Fibroblast of peridontal ligament (primary cell): Measurements from ENCODE around the gene PUSL1.

Experiments used
- DNase-seq: peaks from one replicate; pipeline ENCODE4 v3.0.0-alpha.2; 2010; ENCODE audit errors: extremely low read depth

The PUSL1 gene

DNA sequence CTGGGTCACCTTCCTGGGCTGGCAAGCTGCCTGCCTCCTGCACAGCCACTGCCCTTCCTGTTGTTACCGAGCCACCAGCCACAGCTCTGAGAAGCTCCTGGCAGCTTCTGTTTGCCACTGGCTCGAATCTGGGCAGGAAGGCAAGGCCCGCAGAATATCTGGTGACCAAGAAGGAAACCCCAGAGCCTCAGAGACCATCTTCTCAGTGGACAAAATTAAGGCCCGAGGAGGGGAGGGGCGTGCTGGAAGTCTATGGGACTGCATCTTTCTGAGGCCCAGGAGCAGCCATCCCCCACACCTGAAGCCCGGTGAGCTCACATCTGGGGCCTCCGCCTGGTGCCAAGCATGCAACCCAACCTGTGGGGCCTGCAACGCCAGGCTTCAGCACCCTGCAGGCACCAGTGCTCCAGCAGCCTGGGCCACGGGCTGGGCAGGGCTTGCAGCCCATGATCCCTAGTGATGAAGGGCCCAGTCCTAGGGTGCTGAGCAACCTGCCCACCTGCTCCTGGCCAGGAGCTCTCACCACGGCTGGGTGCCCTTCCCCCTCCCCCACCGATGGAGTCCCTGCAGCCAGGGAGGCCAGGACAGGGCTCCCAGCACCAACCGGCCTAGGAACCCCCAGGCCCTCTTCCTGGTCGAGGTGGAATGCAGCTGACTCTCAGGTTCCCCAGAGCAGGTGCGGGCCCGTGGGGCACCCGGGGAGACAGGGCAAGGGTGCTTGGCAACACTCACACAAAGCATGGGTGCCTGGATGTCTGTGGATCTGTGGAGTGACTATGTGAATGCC is 17.1 kb downstream of the PUSL1 start:
- no peak for DNase-seq

DNA sequence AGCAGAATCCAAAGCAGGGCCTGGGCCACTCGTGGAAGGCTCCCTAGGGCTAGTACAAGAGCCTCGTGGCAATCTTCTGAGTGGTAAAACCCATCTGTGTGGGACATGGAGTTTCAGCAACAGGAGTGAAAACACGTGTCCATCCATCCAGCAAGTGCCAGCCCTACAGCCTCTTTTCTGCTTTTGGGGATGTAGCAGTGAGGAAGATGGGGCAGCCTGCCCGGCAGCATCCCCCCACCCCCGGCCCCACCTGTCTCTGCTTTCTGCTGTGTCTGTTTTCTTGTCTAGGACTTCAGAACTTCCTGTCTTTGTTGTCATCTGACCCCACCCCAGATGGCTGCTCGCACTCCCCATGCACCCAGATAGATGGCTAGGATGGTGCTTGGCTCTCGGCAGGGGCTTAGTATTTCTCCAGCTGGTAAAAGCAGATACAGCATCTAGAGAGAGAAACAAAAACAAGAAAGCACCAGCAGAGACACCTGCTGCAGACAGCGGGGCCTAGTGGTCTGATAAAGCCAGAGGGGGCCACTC is 17.7 kb downstream of the PUSL1 start:
- no peak for DNase-seq

DNA sequence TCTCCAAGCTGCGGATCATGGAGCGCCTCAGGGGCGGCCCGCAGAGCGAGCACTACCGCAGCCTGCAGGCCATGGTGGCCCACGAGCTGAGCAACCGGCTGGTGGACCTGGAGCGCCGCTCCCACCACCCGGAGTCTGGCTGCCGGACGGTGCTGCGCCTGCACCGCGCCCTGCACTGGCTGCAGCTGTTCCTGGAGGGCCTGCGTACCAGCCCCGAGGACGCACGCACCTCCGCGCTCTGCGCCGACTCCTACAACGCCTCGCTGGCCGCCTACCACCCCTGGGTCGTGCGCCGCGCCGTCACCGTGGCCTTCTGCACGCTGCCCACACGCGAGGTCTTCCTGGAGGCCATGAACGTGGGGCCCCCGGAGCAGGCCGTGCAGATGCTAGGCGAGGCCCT is 18.9 kb downstream of the PUSL1 start:
- no peak for DNase-seq

DNA sequence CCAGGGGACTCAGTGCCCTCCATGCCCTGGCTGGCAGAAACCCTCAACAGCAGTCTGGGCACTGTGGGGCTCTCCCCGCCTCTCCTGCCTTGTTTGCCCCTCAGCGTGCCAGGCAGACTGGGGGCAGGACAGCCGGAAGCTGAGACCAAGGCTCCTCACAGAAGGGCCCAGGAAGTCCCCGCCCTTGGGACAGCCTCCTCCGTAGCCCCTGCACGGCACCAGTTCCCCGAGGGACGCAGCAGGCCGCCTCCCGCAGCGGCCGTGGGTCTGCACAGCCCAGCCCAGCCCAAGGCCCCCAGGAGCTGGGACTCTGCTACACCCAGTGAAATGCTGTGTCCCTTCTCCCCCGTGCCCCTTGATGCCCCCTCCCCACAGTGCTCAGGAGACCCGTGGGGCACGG is 19.9 kb downstream of the PUSL1 start:
- no peak for DNase-seq

DNA sequence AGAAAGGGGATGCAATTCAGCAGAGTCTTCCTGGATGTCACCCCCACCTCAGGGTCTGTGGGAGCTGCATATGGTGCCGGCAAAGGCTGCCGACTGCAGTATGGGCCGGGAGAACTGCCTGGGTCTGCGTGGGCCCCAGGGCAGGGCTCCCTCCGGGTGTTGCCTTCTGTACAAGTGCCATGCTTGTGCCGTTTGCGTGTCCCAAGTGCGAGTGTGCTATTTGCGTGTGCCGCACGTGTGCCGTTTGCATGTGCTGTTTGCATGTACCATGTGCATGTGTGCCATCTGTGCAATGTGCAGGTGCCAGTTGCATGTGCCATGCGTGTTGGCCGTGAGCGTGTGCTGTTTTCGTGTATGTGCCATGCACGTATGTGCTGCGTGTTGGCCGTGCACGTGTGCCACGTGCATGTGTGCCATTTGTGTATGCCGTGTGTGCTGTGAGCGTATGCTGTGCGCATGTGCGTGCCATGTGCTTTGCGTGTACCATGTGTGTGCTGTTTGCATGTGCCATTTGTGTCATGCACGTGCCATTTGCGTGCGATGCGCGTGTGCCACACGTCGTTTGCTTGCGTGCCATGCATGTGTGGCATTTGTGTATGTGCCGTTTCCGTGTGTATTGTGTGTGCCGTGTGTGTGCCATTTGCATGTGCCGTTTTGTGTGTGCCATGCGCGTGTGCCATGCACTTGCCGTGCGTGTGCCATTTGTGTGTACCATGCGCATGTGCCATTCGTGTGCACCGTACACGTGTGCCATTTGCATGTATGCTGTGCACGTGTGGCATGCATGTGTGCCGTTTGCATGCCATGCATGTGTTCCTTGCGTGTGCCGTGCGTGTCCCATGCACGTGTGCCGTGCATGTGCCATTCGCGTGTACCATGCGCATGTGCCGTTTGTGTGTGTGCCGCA is 21.2 kb downstream of the PUSL1 start:
- no peak for DNase-seq

DNA sequence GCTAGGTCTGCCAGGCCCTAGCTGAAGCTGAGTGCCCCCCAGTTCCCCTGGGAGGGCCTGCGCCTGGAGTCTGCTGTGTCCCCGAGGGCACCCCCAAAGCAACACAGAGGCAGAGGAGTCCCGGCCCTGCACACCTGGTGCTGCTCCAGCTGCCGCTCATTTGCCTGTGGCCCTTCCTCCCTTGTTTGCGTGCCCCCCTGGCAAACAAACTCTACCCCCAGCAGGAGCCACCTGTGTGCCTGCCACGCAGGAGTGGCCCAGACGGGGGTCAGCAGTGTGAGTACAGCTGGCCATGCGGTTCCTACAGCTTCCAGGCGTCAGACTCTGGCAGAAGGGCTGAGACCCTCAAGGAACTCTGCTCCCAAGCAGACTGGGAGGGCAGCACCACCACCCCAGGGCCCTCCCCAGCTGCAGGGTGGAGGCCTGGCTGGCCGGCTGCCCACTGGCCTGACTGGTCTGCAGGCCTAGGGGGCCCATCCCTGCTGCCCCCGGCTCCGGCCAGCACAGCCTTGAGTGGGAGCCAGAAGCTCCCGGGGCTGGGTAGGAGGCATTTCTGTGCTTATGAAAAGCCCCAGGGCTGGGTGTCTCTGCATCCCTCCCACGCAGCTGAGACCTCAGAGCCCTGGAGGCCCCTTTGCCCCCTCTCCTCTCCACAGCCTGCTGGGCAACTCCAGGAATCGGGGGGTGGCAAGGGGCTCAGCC is 22.1 kb downstream of the PUSL1 start:
- no peak for DNase-seq

DNA sequence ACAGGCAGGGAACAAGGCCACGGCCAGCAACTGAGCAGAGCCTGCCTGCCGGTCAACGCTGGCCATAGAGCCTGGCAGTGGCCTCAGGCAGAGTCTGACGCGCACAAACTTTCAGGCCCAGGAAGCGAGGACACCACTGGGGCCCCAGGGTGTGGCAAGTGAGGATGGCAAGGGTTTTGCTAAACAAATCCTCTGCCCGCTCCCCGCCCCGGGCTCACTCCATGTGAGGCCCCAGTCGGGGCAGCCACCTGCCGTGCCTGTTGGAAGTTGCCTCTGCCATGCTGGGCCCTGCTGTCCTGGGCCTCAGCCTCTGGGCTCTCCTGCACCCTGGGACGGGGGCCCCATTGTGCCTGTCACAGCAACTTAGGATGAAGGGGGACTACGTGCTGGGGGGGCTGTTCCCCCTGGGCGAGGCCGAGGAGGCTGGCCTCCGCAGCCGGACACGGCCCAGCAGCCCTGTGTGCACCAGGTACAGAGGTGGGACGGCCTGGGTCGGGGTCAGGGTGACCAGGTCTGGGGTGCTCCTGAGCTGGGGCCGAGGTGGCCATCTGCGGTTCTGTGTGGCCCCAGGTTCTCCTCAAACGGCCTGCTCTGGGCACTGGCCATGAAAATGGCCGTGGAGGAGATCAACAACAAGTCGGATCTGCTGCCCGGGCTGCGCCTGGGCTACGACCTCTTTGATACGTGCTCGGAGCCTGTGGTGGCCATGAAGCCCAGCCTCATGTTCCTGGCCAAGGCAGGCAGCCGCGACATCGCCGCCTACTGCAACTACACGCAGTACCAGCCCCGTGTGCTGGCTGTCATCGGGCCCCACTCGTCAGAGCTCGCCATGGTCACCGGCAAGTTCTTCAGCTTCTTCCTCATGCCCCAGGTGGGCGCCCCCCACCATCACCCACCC is 22.9 kb downstream of the PUSL1 start, which contains the start of gene TAS1R3:
TAS1R3 (plus strand) TSS at position 213 of the 898 bp plus-strand sequence; CDS start at position 279, 66 bp downstream.
- no peak for DNase-seq

DNA sequence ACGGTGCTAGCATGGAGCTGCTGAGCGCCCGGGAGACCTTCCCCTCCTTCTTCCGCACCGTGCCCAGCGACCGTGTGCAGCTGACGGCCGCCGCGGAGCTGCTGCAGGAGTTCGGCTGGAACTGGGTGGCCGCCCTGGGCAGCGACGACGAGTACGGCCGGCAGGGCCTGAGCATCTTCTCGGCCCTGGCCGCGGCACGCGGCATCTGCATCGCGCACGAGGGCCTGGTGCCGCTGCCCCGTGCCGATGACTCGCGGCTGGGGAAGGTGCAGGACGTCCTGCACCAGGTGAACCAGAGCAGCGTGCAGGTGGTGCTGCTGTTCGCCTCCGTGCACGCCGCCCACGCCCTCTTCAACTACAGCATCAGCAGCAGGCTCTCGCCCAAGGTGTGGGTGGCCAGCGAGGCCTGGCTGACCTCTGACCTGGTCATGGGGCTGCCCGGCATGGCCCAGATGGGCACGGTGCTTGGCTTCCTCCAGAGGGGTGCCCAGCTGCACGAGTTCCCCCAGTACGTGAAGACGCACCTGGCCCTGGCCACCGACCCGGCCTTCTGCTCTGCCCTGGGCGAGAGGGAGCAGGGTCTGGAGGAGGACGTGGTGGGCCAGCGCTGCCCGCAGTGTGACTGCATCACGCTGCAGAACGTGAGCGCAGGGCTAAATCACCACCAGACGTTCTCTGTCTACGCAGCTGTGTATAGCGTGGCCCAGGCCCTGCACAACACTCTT is 23.8 kb downstream of the PUSL1 start:
- no peak for DNase-seq

DNA sequence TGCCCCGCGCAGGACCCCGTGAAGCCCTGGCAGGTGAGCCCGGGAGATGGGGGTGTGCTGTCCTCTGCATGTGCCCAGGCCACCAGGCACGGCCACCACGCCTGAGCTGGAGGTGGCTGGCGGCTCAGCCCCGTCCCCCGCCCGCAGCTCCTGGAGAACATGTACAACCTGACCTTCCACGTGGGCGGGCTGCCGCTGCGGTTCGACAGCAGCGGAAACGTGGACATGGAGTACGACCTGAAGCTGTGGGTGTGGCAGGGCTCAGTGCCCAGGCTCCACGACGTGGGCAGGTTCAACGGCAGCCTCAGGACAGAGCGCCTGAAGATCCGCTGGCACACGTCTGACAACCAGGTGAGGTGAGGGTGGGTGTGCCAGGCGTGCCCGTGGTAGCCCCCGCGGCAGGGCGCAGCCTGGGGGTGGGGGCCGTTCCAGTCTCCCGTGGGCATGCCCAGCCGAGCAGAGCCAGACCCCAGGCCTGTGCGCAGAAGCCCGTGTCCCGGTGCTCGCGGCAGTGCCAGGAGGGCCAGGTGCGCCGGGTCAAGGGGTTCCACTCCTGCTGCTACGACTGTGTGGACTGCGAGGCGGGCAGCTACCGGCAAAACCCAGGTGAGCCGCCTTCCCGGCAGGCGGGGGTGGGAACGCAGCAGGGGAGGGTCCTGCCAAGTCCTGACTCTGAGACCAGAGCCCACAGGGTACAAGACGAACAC is 24.5 kb downstream of the PUSL1 start:
- no peak for DNase-seq

DNA sequence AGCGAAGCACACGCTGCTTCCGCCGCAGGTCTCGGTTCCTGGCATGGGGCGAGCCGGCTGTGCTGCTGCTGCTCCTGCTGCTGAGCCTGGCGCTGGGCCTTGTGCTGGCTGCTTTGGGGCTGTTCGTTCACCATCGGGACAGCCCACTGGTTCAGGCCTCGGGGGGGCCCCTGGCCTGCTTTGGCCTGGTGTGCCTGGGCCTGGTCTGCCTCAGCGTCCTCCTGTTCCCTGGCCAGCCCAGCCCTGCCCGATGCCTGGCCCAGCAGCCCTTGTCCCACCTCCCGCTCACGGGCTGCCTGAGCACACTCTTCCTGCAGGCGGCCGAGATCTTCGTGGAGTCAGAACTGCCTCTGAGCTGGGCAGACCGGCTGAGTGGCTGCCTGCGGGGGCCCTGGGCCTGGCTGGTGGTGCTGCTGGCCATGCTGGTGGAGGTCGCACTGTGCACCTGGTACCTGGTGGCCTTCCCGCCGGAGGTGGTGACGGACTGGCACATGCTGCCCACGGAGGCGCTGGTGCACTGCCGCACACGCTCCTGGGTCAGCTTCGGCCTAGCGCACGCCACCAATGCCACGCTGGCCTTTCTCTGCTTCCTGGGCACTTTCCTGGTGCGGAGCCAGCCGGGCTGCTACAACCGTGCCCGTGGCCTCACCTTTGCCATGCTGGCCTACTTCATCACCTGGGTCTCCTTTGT is 25.3 kb downstream of the PUSL1 start:
- no peak for DNase-seq

DNA sequence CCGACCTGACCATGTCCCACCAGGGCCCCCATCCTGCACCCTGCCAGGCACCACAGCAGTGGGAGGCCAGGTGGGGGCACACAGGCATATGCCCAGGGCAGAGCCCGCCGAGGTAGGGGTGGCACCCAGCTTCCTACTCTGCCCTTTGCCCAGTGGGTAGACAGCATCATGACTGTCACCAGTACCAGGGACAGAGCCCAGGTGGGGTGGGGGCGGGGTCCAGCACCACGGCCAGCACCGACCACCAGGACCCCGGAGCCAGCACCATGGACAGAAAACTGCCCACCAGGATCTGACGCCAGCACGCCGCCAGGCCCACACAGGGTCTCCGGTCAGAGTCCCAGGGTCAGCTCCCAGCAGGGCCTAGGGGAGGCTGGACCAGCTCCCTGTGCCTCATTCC is 26.4 kb downstream of the PUSL1 start:
- DNase-seq: no peak

DNA sequence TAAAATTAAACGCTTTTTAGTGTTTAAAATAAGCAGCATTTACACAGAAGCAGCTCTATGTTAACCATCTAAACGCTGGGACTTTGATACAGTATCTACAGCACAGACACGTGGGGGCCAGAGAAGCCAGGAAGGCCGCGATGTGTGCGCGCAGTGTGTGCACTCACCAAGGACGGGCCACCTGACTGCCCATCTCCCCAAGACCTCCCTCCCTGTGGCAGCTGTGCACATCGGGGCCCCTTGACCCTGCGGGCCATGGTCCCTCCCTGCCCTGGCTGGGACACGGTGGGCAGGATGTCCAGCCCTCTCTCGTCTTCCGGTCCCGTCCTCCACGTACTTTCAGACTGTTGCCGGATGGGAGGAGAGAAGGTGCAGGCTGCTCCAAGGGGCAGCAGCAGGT is 26.9 kb downstream of the PUSL1 start:
- DNase-seq: no peak

DNA sequence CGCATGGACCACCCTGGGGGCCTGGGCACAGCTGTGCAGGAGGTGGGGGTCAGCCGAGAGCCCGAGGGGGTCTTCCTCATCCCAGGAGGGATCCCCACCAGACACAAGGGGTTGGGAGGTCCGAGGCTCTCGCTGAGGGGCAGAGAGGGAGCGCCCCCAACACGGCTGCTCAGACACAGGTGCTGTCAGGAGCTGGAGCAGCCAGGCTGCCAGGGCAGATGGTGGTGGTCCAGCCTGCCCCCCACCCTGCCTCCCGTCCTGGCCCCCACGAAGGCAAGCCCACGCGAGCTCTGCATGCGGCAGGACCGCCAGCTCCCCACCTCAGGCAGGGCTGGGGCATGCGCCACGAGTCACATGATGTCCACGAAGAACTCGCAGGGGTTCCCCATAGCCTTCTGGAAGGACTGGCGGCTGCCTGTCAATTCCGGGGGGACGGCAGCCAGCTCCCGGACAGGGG is 27.4 kb downstream of the PUSL1 start:
- no peak for DNase-seq

DNA sequence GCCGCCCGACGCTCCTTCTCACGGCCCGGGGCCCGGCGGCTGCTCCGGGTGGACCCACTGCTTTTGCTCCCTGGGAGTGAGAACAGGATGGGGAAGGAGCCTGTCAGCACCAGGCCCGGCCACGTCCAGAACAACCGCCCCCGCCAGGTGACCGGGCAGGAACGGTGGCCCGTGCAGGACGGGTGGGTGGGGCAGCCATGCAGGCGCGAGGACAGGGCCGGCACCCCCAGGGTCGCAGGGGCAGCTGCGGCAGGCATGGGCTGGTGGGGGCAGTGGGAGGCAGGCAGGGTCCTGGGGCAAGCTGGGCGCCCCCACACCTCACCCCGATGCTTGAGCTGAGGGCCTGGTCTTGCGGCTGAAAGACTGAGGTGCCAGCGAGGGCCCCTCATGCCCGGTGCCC is 28.0 kb downstream of the PUSL1 start:
- no peak for DNase-seq

DNA sequence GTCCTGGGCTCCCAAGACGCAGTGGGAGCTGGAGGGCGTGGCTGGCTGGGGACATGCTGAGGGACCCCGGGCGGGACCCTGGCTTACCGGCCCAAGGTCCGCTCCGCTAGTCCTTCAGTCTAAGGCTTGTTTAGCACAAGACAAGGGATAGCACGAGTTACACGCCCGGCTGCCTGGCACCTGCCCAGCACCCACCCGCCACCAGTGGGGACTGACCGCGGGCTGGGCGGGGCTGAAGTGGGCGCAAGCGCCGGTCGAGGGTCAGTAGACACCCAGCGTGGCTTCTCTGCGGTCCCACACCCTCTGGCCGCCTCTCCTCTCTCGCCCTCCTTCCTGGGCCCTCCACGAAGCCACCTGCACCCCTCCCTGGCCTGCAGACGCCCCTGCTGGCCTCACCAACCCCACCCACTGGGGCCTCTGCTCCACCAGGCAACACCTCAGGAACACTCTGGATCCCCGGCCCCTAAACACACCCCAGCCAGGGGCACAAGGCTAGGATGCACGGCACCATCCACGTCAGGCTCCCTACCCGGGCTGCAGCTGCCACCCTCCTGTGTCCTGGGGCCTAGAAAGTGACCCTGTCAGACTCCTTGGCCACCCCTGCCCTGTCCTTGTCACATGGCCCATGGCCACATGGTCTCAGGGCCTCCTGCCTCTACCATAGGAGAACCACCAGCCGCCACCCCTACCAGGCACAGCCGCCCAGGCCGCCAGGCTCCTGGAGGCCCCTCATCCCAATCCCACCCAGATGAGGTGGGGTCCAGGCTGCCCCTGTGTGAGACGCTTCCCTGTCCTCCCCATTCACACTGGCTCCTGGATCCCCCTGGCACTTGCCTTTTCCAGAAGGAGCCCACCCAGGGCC is 28.8 kb downstream of the PUSL1 start:
- no peak for DNase-seq

DNA sequence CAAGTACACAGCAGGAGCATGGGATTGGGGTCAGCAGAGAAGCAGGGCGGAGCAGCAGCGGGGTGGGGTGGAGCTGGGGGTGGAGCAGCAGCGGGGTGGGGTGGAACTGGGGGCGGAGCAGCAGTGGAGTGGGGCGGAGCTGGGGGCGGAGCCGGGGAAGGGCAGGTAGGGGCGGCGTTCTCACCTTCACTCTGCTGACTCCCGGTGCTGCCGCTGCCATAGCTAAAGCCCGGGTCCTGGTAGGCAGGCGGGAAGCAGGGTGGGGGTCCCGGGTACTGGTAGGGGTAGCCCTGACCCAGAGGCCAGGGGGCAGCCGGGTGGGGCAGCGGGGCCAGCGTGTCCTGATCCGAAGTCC is 29.4 kb downstream of the PUSL1 start:
- DNase-seq: no peak

DNA sequence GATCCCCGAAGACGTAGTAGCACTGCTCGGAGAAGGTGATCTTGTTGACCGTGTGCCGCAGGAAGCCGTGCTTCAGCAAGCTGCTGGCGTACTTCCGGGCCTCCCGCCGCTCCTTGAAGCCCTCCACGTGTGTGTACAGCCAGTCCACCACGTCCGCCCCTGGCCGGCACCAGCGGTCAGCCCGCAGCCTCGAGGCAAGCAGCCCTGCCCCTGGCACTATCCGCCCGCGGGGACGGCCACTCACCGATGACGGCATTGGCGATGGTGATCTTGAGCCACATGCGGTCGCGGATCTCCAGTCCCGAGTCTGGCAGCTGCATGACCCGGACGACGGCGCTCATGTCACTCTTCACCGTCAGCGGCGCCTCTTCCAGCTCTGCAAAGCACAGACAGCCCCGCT is 29.9 kb downstream of the PUSL1 start:
- no peak for DNase-seq

DNA sequence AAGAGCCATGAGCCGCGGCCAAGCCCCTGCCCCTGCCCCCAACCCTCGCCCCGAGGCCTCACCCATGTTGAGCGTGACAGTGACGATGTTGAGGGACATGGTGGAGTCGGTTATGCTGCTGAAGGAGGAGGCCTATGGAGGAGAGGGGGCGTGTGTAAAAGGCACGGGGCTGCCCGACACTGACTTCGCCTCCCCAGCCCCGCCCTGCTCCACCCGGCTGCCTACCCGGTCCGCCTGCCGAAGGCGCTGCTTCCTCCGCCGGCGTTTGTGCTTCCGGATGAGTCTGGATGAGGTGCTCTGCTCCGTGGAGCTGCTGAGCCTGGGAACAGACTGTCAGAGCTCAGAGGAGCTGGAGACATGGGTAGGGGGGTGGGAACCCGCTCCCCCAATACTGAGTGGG is 31.8 kb downstream of the PUSL1 start:
- no peak for DNase-seq
